ENCODE measurements around the gene FANCE. TPM values are rescaled to one million over a fixed set of nuclear protein-coding genes. Genes with fewer than 3 reads are reported as not detected.

FANCE gene
- total and polyA plus RNA-seq, 9 of the 15 experiments (the other 6 are each of a cell fraction or from before 2014, with no cell fraction given), result 5.7 to 30.2 (median 17.0) TPM

DNA sequence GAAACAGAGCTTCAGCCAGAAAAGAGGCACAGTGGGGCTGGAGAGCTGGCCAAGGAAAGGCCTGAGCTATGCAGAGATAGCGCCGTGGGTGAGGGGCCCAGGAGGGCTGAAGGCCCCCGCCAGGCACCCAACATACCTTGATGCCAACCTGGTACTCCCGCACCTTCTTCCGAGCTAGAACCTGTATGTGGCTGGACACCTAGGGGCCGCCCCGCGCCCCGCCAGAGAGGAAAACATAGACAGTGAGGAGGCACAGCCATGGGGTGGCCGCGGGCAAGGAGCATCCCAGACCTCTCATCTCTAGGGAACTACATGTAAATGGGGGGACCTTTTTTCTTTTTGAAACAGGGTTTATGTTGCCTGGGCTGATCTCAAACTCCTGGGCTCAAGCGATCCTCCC, 28.0 kb downstream of the FANCE start:
- intact Hi-C loops (cut with micrococcal nuclease), result no loop called here
- no peaks in the 10 kb centered on the region for H3K27me3 ChIP-seq (ENCODE audit: control insufficient read depth in 2 of 2, insufficient read depth in 2 of 2, low read length in 2 of 2)
- POLR2A ChIA-PET, result interaction anchor here (4.5 to 9.5 kb wide), 2 partner anchors 9 to 10 kb away, joined by 34 to 167 read pairs; partner anchors contain the start of gene RPL10A
- no peak for TF ChIP-seq GTF2E2 (tag; IDR thresholded peaks at IDR 0.05)
- TF ChIP-seq RAD21 (CRISPR knock-in tag; conservative IDR thresholded peaks at IDR 0.05 in 1 of 2, IDR thresholded peaks at IDR 0.05 in 1 of 2), result no peak
- no peak for TF ChIP-seq ZBTB8A (IDR thresholded peaks at IDR 0.05; ENCODE audit: partially characterized antibody)
- no peak for TF ChIP-seq ZZZ3 (IDR thresholded peaks at IDR 0.05)
- no peak for TF ChIP-seq U2AF1 (optimal IDR thresholded peaks at IDR 0.05; ENCODE audit: low read depth, low read length)
- no peak for TF ChIP-seq ZNF696 (CRISPR knock-in tag; conservative IDR thresholded peaks at IDR 0.05)
- no peak for TF ChIP-seq ZNF212 (CRISPR knock-in tag; IDR thresholded peaks at IDR 0.05)
- TF ChIP-seq, protein P1, sequence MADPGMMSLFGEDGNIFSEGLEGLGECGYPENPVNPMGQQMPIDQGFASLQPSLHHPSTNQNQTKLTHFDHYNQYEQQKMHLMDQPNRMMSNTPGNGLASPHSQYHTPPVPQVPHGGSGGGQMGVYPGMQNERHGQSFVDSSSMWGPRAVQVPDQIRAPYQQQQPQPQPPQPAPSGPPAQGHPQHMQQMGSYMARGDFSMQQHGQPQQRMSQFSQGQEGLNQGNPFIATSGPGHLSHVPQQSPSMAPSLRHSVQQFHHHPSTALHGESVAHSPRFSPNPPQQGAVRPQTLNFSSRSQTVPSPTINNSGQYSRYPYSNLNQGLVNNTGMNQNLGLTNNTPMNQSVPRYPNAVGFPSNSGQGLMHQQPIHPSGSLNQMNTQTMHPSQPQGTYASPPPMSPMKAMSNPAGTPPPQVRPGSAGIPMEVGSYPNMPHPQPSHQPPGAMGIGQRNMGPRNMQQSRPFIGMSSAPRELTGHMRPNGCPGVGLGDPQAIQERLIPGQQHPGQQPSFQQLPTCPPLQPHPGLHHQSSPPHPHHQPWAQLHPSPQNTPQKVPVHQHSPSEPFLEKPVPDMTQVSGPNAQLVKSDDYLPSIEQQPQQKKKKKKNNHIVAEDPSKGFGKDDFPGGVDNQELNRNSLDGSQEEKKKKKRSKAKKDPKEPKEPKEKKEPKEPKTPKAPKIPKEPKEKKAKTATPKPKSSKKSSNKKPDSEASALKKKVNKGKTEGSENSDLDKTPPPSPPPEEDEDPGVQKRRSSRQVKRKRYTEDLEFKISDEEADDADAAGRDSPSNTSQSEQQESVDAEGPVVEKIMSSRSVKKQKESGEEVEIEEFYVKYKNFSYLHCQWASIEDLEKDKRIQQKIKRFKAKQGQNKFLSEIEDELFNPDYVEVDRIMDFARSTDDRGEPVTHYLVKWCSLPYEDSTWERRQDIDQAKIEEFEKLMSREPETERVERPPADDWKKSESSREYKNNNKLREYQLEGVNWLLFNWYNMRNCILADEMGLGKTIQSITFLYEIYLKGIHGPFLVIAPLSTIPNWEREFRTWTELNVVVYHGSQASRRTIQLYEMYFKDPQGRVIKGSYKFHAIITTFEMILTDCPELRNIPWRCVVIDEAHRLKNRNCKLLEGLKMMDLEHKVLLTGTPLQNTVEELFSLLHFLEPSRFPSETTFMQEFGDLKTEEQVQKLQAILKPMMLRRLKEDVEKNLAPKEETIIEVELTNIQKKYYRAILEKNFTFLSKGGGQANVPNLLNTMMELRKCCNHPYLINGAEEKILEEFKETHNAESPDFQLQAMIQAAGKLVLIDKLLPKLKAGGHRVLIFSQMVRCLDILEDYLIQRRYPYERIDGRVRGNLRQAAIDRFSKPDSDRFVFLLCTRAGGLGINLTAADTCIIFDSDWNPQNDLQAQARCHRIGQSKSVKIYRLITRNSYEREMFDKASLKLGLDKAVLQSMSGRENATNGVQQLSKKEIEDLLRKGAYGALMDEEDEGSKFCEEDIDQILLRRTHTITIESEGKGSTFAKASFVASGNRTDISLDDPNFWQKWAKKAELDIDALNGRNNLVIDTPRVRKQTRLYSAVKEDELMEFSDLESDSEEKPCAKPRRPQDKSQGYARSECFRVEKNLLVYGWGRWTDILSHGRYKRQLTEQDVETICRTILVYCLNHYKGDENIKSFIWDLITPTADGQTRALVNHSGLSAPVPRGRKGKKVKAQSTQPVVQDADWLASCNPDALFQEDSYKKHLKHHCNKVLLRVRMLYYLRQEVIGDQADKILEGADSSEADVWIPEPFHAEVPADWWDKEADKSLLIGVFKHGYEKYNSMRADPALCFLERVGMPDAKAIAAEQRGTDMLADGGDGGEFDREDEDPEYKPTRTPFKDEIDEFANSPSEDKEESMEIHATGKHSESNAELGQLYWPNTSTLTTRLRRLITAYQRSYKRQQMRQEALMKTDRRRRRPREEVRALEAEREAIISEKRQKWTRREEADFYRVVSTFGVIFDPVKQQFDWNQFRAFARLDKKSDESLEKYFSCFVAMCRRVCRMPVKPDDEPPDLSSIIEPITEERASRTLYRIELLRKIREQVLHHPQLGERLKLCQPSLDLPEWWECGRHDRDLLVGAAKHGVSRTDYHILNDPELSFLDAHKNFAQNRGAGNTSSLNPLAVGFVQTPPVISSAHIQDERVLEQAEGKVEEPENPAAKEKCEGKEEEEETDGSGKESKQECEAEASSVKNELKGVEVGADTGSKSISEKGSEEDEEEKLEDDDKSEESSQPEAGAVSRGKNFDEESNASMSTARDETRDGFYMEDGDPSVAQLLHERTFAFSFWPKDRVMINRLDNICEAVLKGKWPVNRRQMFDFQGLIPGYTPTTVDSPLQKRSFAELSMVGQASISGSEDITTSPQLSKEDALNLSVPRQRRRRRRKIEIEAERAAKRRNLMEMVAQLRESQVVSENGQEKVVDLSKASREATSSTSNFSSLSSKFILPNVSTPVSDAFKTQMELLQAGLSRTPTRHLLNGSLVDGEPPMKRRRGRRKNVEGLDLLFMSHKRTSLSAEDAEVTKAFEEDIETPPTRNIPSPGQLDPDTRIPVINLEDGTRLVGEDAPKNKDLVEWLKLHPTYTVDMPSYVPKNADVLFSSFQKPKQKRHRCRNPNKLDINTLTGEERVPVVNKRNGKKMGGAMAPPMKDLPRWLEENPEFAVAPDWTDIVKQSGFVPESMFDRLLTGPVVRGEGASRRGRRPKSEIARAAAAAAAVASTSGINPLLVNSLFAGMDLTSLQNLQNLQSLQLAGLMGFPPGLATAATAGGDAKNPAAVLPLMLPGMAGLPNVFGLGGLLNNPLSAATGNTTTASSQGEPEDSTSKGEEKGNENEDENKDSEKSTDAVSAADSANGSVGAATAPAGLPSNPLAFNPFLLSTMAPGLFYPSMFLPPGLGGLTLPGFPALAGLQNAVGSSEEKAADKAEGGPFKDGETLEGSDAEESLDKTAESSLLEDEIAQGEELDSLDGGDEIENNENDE (IDR thresholded peaks at IDR 0.05; ENCODE audit: low read depth, low read length), result no peak
- no peak for TF ChIP-seq KLF10 (CRISPR knock-in tag; IDR thresholded peaks at IDR 0.05)
- no peak for TF ChIP-seq TAF7 (tag; IDR thresholded peaks at IDR 0.05)
- TF ChIP-seq NR4A1 (CRISPR knock-in tag; IDR thresholded peaks at IDR 0.05), result no peak
- no peak for TF ChIP-seq NR4A1 (tag; IDR thresholded peaks at IDR 0.05)
- no peak for TF ChIP-seq ZNF436 (CRISPR knock-in tag; IDR thresholded peaks at IDR 0.05)
- TF ChIP-seq ZNF445 (CRISPR knock-in tag; IDR thresholded peaks at IDR 0.05; ENCODE audit: low read depth), result no peak

More for the DNA sequence above, 28.0 kb downstream of the FANCE start:
- CTCF ChIA-PET (ENCODE audit: low intra/inter-chr PET ratio), result no interaction called here
- 84% methylated on average over 12 of the region's 12 CpGs for WGBS (ENCODE audit: insufficient coverage, low coverage, missing lambda C conversion rate)
- Histone ChIP-seq H3K27ac (ENCODE audit: extremely low read depth, low read depth, low read length) (no peak overlapping the region), H3K4me1 (replicated peaks in 1 of 2; ENCODE audit: control insufficient read depth in 2 of 2, insufficient read depth in 2 of 2, low read length in 2 of 2) (peaks cover 4 to 24% of the 10 kb centered on the region in 2 experiments; a peak in 3 of 5 replicates), H3K9me3 (replicated peaks; ENCODE audit: control insufficient read depth, insufficient read depth, low read depth, low read length) (no peaks in the 10 kb centered on the region), H4K20me1 (replicated peaks; ENCODE audit: control insufficient read depth, insufficient read depth, low read length) (peaks cover 7% of the 10 kb centered on the region; the same call in 1 of the 2 replicates), H2AFZ (ENCODE audit: low read depth, low read length) (no peak overlapping the region), H3K9ac (ENCODE audit: insufficient read depth in 1 of 2, low read depth in 2 of 2, low read length in 2 of 2) (no peak overlapping the region), H3K4me3 (no peak overlapping the region), H3K36me3 (ENCODE audit: control insufficient read depth, insufficient read depth, low read length) (no peaks in the 10 kb centered on the region; the same call in 2 of the 3 replicates), H3K79me2 (ENCODE audit: control insufficient read depth, insufficient read depth, low read length) (no peaks in the 10 kb centered on the region), H3K4me2 (ENCODE audit: insufficient read depth, low read length) (no peak overlapping the region), H3K9me1 (ENCODE audit: control insufficient read depth, insufficient read depth, low read length) (no peaks in the 10 kb centered on the region)
- ATAC-seq, result no peak
- FAIRE-seq, result no peak
- DNase-seq (ENCODE audit: extremely low read depth in 1 of 4, low spot score in 3 of 4), result no peak
- BruUV-seq (replicated peaks), result no TSS peak
- in situ Hi-C loops (cut with MboI), result no loop called here
